CD4-positive, alpha-beta T cell (primary cell): ENCODE data around the gene MIA2. TPM values are rescaled to one million over a fixed set of nuclear protein-coding genes. Genes with fewer than 3 reads are reported as not detected.
"Not testable (repeated sequence)": the region's sequence is repeated elsewhere in the genome, so short reads cannot be mapped to it uniquely, and the experiment has no call there.

Experiments
- ATAC-seq: fragments of 200-7000 bp; cut with Tn5 transposase; one replicate; pipeline ENCODE4 v1.10.0; 2022; ENCODE audit warnings: mild to moderate bottlenecking; ENCODE audit not compliant: poor library complexity
- CTCF ChIA-PET: fragments of 350-600 bp; sonication (Branson Sonifier 250); formaldehyde crosslinking; loops from one replicate; lab custom pipeline; 2021; ENCODE audit warnings: antibody characterized with exemption, inconsistent platforms; lab: Charles Lee
- POLR2A ChIA-PET: fragments of 350-600 bp; sonication (Branson Sonifier 250); formaldehyde crosslinking; loops from one replicate; lab custom pipeline; 2021; ENCODE audit warnings: antibody characterized with exemption, inconsistent platforms; lab: Charles Lee
- DNase-seq, 14 experiments: peaks; one replicate each; pipeline ENCODE4 v3.0.0-alpha.2; 2013 to 2020; ENCODE audit warnings: mixed read lengths in 2 of 14
- H3K27ac ChIP-seq, 2 donors: one replicate each; pipeline versions ENCODE4 v1.5.1 to v1.7.0; 2013; ENCODE audit warnings: low read length in 2 of 2, low read depth in 1 of 2, mild to moderate bottlenecking in 1 of 2
- H3K27me3 ChIP-seq, 2 experiments: 1 replicate in 1 of 2; 2 replicates in 1 of 2; pipeline versions ENCODE4 v1.6.1 to v1.7.0; 2013; ENCODE audit warnings: low read length in 2 of 2, control low read depth in 1 of 2, mild to moderate bottlenecking in 1 of 2, moderate library complexity in 1 of 2; ENCODE audit not compliant: insufficient read depth in 2 of 2, control insufficient read depth in 1 of 2
- H3K36me3 ChIP-seq: one replicate; pipeline ENCODE4 v1.6.1; 2013; ENCODE audit warnings: low read length, control low read depth; ENCODE audit not compliant: insufficient read depth
- H3K4me1 ChIP-seq: one replicate; pipeline ENCODE4 v1.6.1; 2013; ENCODE audit warnings: low read length, control low read depth; ENCODE audit not compliant: insufficient read depth
- H3K4me3 ChIP-seq: one replicate; pipeline ENCODE4 v1.5.1; 2013; ENCODE audit warnings: mild to moderate bottlenecking, low read length, moderate library complexity
- H3K9me3 ChIP-seq, 2 experiments: 1 replicate in 1 of 2; 2 replicates in 1 of 2; pipeline versions ENCODE4 v1.6.1 to v1.7.0; 2013; ENCODE audit warnings: low read length in 2 of 2, mild to moderate bottlenecking in 2 of 2, control low read depth in 1 of 2, moderate library complexity in 1 of 2; ENCODE audit not compliant: control insufficient read depth in 1 of 2, insufficient read depth in 1 of 2
- H3K27ac Mint-ChIP-seq: one replicate; pipeline ENCODE4 v1.8.0; 2020; ENCODE audit warnings: mixed read lengths
- H3K27me3 Mint-ChIP-seq: one replicate; pipeline ENCODE4 v1.8.0; 2021; ENCODE audit warnings: mixed read lengths
- H3K36me3 Mint-ChIP-seq: one replicate; pipeline ENCODE4 v1.8.0; 2021; ENCODE audit warnings: low read depth, mixed read lengths
- H3K4me1 Mint-ChIP-seq: one replicate; pipeline ENCODE4 v1.8.0; 2021; ENCODE audit warnings: low read depth, mixed read lengths
- H3K4me3 Mint-ChIP-seq: one replicate; pipeline ENCODE4 v1.8.0; 2020; ENCODE audit warnings: mild to moderate bottlenecking, mixed read lengths
- H3K9me3 Mint-ChIP-seq: one replicate; pipeline ENCODE4 v1.8.0; 2020; ENCODE audit warnings: mixed read lengths
- CTCF ChIP-seq: fragments of 200-600 bp; IDR thresholded peaks from one replicate; pipeline ENCODE4 v1.8.0; 2022; ENCODE audit warnings: antibody characterized with exemption, mild to moderate bottlenecking
- intact Hi-C, 2 experiments: fragments of 100-400 bp; cut with DNase I in 1 of 2; cut with micrococcal nuclease in 1 of 2; formaldehyde crosslinking; loops; one replicate each; pipeline versions ENCODE4 v1.15.1 to v1.9.0; 2023 to 2025; cut with DNase I, micrococcal nuclease
- total RNA-seq, 174 experiments: library from RNA in 2 of 174; stranded (reverse) in 2 of 174; gene quantifications; one replicate each; pipeline ENCODE4 v1.2.3 and lab custom pipeline; 2021 to 2026

Gene MIA2
- total RNA-seq, 2 experiments from 2014 or later: 21.1 to 24.1 TPM

GRCh38 chr14:39185256-39186049 is 48.3 kb upstream of the MIA2 start:
- no peak overlapping the region for H3K4me3 Mint-ChIP-seq
- no peaks in the 10 kb centered on the region for H3K9me3 Mint-ChIP-seq
- ATAC-seq (no peak), DNase-seq (no peak)
- peaks cover 16% of the 10 kb centered on the region for H3K4me1 Mint-ChIP-seq
- Histone ChIP-seq H3K27ac (no peak overlapping the region), H3K4me1 (peaks cover 3% of the 10 kb centered on the region), H3K4me3 (no peak overlapping the region), H3K36me3 (peaks cover 46% of the 10 kb centered on the region), H3K27me3 (no peaks in the 10 kb centered on the region), H3K9me3 (no peaks in the 10 kb centered on the region)
- H3K27ac Mint-ChIP-seq: no peak overlapping the region
- POLR2A ChIA-PET: interaction anchor here (0.6 to 1.6 kb wide), 4 partner anchors 10 to 82 kb away, joined by 3 to 7 read pairs (median 4); partner anchors contain the start of genes PNN and TRAPPC6B
- H3K36me3 Mint-ChIP-seq: peaks cover 20% of the 10 kb centered on the region
- TF ChIP-seq CTCF: no peak
- intact Hi-C loops: no loop called here
- no peaks in the 10 kb centered on the region for H3K27me3 Mint-ChIP-seq
- CTCF ChIA-PET: no interaction called here

GRCh38 chr14:39186941-39187525 is 46.7 kb upstream of the MIA2 start:
- intact Hi-C loops: no loop called here
- peaks cover 16% of the 10 kb centered on the region for H3K4me1 Mint-ChIP-seq
- Histone ChIP-seq H3K27ac (no peak overlapping the region), H3K4me1 (no peaks in the 10 kb centered on the region), H3K9me3 (no peaks in the 10 kb centered on the region), H3K36me3 (peaks cover 31% of the 10 kb centered on the region), H3K4me3 (no peak overlapping the region), H3K27me3 (no peaks in the 10 kb centered on the region)
- peaks cover 20% of the 10 kb centered on the region for H3K36me3 Mint-ChIP-seq
- no peaks in the 10 kb centered on the region for H3K9me3 Mint-ChIP-seq
- no peaks in the 10 kb centered on the region for H3K27me3 Mint-ChIP-seq
- POLR2A ChIA-PET: no interaction called here
- CTCF ChIA-PET: no interaction called here
- TF ChIP-seq CTCF: no peak
- H3K27ac Mint-ChIP-seq: no peak overlapping the region
- ATAC-seq (no peak), DNase-seq (no peak)
- H3K4me3 Mint-ChIP-seq: no peak overlapping the region

- Histone ChIP-seq H3K4me1 (no peaks in the 10 kb centered on the region), H3K36me3 (no peaks in the 10 kb centered on the region), H3K4me3 (no peak overlapping the region), H3K27me3 (no peaks in the 10 kb centered on the region), H3K9me3 (peaks cover 0 to 5% of the 10 kb centered on the region in 2 experiments), H3K27ac (no peak overlapping the region)
- Mint-ChIP-seq H3K4me3 (no peak overlapping the region), H3K27ac (no peak overlapping the region), H3K36me3 (no peaks in the 10 kb centered on the region), H3K27me3 (no peaks in the 10 kb centered on the region), H3K4me1 (peaks cover 24% of the 10 kb centered on the region), H3K9me3 (no peaks in the 10 kb centered on the region)
- DNase-seq (no peak), ATAC-seq (no peak)
- POLR2A ChIA-PET: no interaction called here
- intact Hi-C loops: no loop called here
- CTCF ChIA-PET: no interaction called here
- TF ChIP-seq CTCF: no peak
These were observed 29.8 kb upstream of the MIA2 start for GRCh38 chr14:39203659-39204606.

- H3K27me3 Mint-ChIP-seq, CTCF ChIA-PET, H3K4me3 Mint-ChIP-seq, H3K9me3 Mint-ChIP-seq, H3K4me3 ChIP-seq, H3K36me3 Mint-ChIP-seq, intact Hi-C loops, H3K9me3 ChIP-seq, H3K36me3 ChIP-seq, H3K27me3 ChIP-seq, ATAC-seq, H3K4me1 ChIP-seq: not testable (repeated sequence)
- POLR2A ChIA-PET: interaction anchor here (1.1 kb wide), 1 partner anchor 37 kb away, joined by 4 read pairs; the partner anchor contains the start of gene TRAPPC6B
- Mint-ChIP-seq H3K27ac (peak overlapping the region; percentile 24), H3K4me1 (peaks cover 24% of the 10 kb centered on the region)
- H3K27ac ChIP-seq: peak overlapping the region in 1 of 2 donors; percentile 15
- peak in 1 of 14 experiments; percentile 36 for DNase-seq
These were observed 26.3 kb upstream of the MIA2 start for GRCh38 chr14:39207430-39207829.
